CD4-positive, alpha-beta T cell treated with Interleukin-1 beta for 1 hour (primary cell): ENCODE data around the gene CACNA1H.
"Not testable (repeated sequence)": the region's sequence is repeated elsewhere in the genome, so short reads cannot be mapped to it uniquely, and the experiment has no call there.

Source experiments
- DNase-seq, 2 donors: peaks; one replicate each; pipeline ENCODE4 v3.0.0-alpha.2; 2020 to 2022

CACNA1H gene

DNA sequence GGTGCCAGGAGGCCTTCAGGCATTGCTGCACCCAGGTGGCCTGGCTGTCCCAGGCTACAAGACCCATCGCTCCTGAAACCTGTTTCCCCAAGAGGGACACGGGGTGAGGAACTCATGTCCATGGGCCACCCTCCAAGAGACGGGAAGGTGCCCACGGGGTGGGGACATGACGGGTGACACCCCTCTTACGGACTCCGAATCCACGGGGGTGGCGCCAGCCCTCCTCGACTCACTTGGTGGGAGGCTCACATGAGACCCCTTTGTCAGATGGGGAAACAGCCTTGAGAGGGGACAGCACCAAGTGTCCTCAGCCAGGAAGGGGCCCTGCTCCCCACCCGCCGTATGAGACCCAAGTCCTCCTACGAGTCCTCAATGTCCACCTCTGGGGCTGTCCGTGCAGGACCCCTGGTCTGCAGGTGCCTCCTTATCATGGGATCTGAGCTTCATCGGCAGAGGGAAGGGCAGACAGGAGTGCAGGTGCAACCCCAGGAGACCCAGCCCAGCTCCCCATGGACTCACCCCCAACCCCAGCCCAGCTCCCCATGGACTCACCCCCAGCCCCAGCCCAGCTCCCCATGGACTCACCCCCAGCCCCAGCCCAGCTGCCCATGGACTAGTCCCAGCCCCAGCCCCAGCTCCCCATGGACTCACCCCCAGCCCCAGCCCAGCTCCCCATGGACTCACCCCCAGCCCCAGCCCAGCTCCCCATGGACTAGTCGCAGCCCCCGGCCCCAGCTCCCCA, 77.7 kb downstream of the CACNA1H start:
- not testable (repeated sequence) for DNase-seq

DNA sequence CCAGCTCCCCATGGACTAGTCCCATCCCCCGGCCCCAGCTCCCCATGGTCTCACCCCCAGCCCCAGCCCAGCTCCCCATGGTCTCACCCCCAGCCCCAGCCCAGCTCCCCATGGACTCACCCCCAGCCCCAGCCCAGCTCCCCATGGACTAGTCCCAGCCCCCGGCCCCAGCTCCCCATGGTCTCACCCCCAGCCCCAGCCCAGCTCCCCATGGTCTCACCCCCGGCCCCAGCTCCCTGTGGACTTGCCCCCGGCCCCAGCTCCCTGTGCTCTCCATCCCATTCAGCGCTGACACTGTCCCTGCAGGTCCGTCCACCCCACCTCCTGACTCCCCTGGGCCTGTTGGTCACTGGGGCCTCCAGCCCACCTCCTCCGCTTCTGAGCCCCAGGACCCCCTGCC, 78.4 kb downstream of the CACNA1H start:
- DNase-seq: not testable (repeated sequence)

DNA sequence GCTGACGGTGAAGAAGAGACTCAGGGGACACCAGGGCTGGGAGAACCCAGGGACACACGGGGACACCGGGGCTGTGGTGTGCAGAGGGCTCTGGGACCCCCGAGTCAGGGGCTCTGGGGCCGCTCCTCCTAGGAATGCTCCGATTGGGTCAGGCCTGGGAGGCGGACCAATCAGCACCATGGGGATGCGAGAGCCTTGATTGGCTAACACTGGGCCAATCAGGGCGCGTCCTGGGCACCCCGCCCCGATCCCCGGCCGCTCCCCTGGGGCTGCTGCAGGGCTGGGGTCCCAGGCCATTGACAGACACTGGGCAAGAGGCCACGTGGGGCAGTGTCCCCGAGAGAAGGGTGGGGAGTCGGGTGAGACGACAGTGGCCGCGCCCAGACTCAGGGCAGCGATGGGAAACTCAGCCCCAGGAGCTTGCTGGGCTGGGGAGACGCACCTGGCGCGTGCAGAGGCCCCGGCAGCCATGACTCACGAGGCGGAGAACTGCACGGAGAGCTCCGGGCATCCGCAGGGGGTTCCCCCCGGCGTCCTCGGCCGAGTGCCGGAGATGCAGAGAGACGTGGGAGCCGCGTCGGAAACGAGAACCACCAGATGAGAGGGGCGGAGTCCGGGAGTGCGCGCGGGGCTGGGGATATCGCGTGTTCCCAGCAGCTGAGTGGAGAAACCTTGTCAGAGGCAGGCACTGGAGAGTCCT, 79.3 kb downstream of the CACNA1H start:
- DNase-seq: not testable (repeated sequence)

DNA sequence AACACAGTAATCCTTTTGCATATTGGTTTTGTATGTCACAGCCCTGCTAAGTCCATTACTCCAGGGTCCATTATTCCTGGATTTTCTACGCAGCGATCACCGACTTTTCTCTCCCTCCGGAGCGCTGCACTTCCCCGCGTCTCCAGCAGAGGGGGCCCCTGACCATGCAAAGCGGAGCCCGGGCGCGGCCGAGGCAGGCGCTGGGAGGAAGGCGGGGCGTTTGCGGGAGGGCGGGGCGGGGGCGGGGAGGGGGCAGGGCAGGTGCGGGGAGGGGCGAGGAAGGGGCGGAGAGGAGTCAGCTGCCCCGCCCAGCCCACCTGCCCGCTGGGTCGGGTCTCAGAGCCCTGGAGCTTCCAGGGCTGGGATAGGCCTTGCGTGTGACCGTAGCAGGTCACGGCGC, 83.8 kb downstream of the CACNA1H start:
- not testable (repeated sequence) for DNase-seq

DNA sequence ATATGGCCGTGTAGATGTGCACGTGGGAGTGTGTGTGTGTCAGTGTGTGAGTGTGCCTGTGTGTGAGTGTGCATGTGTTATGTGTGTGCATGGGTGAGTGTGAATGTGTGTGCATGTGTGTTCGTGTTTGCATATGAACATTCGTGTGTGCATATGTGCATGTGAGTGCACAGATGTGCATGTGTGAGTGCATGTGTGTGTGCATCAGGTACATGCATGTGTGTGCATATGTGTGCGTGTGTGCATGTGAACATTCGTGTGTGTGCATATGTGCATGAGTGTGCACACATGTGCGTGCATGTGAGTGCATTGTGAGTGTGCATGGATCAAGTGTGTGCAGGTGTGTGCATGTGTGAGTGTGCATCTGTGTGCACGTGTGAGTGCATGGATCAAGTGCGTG, 85.1 kb downstream of the CACNA1H start:
- DNase-seq: no peak

DNA sequence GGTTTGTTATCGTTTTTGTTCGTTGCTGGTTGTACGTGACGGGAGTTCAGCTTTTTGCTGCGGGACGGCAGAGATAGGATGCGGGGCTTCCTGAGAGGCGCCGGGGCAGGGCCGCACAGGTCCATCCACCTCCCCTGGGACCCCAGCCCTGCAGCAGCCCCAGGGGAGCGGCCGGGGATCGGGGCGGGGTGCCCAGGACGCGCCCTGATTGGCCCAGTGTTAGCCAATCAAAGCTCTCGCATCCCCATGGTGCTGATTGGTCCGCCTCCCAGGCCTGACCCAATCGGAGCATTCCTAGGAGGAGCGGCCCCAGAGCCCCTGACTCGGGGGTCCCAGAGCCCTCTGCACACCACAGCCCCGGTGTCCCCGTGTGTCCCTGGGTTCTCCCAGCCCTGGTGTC, 86.0 kb downstream of the CACNA1H start:
- not testable (repeated sequence) for DNase-seq

DNA sequence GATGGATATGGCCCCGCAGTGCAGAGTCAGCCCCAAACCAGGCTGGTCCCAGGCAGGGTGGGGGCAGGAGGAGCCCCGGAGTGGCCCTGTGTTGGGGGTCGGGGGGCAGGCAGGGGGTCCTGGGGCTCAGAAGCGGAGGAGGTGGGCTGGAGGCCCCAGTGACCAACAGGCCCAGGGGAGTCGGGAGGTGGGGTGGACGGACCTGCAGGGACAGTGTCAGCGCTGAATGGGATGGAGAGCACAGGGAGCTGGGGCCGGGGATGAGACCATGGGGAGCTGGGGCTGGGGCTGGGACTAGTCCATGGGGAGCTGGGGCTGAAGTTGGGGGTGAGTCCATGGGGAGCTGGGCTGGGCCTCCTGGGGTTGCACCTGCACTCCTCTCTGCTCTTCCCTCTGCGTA, 86.7 kb downstream of the CACNA1H start:
- not testable (repeated sequence) for DNase-seq

DNA sequence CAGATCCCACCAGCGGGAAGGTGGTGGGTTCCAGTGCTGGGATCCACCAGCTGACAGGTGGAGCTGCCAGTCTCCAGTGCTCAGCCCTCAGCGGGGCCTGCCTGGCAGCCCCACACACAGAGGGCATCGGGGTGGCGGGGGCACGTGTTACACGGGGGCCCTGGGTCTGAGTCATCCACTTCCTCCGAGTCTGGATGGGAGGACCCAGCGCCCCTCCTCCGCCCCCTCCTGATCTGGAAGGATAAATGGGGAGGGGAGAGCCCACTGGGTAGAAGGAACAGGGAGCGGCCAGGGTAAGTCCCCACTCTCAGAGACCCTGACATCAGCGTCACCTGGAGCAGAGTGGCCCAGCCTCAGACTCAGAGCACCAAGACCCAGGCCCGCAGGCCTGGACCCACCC, 87.5 kb downstream of the CACNA1H start, which contains the start of gene TPSAB1:
TPSAB1 (plus strand) TSS at position 270 of the 400 bp plus-strand sequence. CDS start 234 bp downstream, outside the sequence.
- not testable (repeated sequence) for DNase-seq

DNA sequence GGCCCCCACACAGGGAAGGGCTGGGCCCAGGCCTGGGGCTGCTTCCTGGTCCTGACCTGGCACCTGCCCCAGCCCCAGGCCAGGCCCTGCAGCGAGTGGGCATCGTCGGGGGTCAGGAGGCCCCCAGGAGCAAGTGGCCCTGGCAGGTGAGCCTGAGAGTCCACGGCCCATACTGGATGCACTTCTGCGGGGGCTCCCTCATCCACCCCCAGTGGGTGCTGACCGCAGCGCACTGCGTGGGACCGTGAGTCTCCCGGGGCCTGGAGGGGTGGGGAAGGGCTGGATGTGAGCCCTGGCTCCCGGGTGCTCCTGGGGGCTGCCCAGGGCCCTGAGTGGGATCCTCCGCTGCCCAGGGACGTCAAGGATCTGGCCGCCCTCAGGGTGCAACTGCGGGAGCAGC, 88.2 kb downstream of the CACNA1H start:
- not testable (repeated sequence) for DNase-seq

DNA sequence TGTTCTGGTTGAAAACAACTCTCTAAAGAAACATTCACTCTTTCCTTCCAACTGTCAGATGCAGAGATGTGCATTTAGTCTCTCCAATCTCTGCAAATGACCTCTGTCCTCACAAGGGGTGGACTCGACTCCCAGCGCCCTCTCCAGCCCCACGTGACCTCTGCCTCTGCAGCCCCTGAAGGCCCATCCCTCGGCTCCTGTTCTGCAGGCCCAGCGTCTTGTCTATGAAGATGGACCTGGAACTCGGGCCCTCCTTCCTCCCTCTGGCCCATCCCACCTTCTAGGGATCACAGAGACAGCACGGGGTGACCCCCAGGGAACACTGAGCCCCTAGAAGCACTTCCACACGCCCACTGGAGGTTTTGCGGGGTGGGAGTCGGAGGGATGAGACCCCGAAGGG, 90.5 kb downstream of the CACNA1H start:
- DNase-seq: not testable (repeated sequence)

DNA sequence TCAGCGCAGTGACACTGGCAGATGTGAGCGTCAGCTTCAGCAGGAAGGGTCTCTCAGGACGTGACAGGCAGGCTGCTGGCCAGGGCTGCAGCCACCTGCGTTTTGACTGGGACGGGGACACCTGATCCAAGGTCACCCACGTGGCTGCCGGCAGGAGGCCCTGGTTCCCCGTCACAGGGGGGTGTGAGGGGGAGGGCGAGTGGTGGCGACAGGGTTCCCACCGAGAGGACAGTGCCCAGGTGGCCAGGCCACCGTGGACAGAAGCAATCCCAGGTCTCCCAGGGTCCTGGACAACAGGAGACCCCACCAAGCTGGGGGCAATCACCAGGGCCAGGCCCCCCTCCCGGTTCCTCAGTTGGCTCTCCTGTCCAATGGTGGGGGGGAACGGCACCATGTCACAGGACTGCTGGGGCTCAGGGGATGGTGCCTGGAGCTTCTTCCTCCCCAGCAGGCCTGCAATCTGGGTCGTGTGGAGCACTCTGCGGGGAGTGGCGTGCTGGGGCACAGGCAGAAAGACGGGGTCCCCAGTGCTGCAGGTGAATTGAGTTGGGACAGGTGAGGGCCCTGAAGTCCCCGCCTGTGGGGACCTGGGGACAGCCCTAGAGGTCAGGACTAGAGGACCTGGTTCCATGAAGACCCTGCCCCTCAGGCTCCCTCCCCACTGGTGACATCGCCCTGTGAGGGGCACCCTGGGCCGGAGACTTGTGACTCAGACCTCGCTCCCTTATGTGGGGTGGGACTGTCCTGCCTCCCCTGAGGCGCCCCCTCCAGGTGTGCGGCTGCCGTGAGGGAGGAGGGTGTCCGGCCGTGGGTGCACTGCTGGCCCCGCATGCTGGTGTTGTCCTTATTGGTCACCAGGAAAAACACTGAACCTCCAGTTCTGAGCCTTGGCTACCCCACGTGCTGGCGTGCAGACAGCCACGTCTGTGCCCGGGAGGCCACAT, 91.3 kb downstream of the CACNA1H start:
- DNase-seq: not testable (repeated sequence)

DNA sequence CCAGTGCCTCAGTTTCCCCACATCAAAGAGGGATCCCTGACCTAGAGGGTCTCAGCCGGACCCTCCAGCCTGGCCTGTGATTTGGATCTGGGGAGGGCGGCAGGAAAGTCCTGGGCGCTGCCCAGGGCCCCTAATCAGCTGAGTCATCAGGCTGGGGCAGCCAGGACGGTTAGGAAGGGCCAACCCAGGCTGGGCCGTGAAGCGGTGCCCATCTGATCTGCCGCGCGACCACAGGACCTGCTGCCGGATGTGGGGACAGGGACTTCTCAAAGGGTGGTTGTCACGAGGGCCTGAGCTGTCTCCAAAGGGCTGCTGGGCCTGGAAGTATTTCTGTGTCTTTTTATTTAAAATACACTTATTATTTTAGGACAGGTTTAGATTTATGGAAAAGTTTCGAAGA, 92.0 kb downstream of the CACNA1H start:
- peak in 1 of 2 donors; percentile 56 for DNase-seq

DNA sequence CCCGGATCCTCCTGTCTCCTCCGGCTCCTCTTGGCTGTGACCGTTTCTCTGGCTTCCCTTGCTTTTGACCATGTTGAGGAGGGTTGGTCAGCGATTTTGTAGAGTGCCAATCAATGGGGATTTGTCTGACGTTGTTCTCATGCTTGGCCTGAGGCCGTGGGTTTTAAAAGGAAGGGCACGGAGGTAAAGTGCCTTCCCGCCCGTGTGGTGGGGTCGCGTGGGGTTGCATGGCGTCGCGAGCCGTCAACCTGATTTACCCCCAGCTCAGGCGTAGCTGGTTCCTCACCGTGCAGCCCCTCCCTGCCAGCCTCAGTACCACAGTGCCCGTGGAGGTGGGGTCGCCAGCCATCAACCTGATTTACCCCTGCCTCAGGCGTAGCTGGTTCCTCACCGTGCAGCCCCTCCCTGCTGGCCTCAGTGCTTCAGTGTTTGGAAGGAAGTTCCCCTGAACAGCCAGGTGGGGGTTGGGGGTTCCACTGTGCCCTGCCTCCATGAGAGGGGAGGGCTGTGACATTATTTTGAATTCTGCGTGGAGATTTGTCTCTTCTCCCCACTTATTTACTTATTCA, 92.6 kb downstream of the CACNA1H start:
- no peak for DNase-seq

DNA sequence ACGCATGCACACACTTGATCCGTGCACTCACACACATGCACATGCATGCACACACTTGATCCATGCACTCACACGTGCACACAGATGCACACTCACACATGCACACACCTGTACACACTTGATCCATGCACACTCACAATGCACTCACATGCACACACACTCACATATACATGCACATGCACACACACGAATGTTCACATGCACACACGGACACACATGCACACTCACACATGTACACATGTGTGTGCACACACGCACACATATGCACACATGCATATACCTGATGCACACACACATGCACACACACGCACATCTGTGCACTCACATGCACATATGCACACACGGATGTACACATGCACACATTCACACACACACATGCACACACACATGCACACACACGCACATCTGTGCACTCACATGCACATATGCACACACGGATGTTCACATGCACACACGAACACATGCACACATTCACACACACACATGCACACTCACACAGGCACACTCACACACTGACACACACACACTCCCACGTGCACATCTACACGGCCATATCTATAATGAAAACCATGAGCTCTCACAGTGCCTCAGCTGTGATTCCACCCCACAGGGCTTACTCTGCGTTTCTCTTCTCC, 95.1 kb downstream of the CACNA1H start:
- DNase-seq: not testable (repeated sequence)

DNA sequence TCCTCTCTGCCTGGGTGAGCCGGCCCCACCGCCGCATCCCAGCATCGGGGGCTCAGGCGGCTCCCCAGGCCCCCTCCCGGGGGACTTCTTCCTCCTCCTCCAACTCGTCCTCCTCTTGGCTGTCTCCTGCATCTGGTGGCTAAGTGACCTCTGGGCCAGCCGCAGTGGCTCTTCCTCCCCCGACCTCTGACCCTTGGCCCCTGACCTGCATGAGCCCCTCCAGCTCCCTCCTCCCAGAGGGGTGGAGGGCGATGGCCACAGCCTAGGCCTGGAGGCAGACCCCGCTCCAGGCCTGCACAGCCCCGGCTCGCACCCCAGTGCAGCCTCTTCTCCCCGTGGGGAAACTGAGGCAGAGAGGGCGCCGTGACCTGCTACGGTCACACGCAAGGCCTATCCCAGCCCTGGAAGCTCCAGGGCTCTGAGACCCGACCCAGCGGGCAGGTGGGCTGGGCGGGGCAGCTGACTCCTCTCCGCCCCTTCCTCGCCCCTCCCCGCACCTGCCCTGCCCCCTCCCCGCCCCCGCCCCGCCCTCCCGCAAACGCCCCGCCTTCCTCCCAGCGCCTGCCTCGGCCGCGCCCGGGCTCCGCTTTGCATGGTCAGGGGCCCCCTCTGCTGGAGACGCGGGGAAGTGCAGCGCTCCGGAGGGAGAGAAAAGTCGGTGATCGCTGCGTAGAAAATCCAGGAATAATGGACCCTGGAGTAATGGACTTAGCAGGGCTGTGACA, 96.3 kb downstream of the CACNA1H start:
- DNase-seq: not testable (repeated sequence)

DNA sequence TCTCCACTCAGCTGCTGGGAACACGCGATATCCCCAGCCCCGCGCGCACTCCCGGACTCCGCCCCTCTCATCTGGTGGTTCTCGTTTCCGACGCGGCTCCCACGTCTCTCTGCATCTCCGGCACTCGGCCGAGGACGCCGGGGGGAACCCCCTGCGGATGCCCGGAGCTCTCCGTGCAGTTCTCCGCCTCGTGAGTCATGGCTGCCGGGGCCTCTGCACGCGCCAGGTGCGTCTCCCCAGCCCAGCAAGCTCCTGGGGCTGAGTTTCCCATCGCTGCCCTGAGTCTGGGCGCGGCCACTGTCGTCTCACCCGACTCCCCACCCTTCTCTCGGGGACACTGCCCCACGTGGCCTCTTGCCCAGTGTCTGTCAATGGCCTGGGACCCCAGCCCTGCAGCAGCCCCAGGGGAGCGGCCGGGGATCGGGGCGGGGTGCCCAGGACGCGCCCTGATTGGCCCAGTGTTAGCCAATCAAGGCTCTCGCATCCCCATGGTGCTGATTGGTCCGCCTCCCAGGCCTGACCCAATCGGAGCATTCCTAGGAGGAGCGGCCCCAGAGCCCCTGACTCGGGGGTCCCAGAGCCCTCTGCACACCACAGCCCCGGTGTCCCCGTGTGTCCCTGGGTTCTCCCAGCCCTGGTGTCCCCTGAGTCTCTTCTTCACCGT, 100.9 kb downstream of the CACNA1H start:
- DNase-seq: not testable (repeated sequence)

DNA sequence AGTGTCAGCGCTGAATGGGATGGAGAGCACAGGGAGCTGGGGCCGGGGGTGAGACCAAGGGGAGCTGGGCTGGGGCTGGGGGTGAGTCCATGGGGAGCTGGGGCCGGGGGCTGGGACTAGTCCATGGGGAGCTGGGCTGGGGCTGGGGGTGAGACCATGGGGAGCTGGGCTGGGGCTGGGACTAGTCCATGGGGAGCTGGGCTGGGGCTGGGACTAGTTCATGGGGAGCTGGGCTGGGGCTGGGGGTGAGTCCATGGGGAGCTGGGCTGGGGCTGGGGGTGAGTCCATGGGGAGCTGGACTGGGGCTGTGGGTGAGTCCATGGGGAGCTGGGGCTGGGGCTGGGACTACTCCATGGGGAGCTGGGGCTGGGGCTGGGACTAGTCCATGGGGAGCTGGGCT, 101.9 kb downstream of the CACNA1H start:
- not testable (repeated sequence) for DNase-seq

DNA sequence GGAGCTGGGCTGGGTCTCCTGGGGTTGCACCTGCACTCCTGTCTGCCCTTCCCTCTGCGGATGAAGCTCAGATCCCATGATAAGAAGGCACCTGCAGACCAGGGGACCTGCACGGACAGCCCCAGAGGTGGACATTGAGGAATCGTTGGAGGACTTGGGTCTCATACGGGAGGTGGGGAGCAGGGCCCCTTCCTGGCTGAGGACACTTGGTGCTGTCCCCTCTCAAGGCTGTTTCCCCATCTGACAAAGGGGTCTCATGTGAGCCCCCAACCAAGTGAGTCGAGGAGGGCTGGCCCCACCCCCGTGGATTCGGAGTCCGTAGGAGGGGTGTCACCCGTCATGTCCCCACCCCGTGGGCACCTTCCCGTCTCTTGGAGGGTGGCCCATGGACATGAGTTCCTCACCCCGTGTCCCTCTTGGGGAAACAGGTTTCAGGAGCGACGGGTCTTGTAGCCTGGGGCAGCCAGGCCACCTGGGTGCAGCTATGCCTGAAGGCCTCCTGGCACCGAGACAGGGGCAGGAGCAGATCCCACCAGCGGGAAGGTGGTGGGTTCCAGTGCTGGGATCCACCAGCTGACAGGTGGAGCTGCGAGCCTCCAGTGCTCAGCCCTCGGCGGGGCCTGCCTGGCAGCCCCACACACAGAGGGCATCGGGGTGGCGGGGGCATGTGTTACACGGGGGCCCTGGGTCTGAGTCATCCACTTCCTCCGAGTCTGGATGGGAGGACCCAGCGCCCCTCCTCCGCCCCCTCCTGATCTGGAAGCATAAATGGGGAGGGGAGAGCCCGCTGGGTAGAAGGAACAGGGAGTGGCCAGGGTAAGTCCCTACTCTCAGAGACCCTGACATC, 102.6 kb downstream of the CACNA1H start, which contains the start of gene TPSD1:
TPSD1 (plus strand) TSS at position 794 of the 847 bp plus-strand sequence. CDS start 212 bp downstream, outside the sequence.
- DNase-seq: not testable (repeated sequence)

DNA sequence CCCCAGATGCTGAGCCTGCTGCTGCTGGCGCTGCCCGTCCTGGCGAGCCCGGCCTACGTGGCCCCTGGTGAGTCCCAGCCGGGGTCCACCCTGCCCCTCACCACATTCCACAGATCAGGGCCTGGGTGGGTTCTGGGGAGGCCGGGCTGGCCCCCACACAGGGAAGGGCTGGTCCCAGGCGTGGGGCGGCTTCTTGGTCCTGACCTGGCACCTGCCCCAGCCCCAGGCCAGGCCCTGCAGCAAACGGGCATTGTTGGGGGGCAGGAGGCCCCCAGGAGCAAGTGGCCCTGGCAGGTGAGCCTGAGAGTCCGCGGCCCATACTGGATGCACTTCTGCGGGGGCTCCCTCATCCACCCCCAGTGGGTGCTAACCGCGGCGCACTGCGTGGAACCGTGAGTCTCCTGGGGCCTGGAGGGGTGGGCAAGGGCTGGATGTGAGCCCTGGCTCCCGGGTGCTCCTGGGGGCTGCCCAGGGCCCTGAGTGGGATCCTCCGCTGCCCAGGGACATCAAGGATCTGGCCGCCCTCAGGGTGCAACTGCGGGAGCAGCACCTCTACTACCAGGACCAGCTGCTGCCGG, 103.5 kb downstream of the CACNA1H start:
- DNase-seq: not testable (repeated sequence)
